Endothelial cell (in vitro differentiated cells): ENCODE results near the gene GNB5. TPM values are rescaled to one million over a fixed set of nuclear protein-coding genes. Genes with fewer than 3 reads are reported as not detected.

Experiments used
- DNase-seq: peaks from one replicate; pipeline ENCODE4 v3.0.0; 2021; ENCODE audit warnings: low spot score
- H3K27ac Mint-ChIP-seq: one replicate; pipeline ENCODE4 v1.8.0; 2021; ENCODE audit warnings: mixed read lengths, inconsistent platforms; ENCODE audit not compliant: unreplicated experiment
- H3K27me3 Mint-ChIP-seq: one replicate; pipeline ENCODE4 v1.8.0; 2021; ENCODE audit warnings: mild to moderate bottlenecking, moderate library complexity, mixed read lengths, inconsistent platforms; ENCODE audit not compliant: unreplicated experiment
- H3K36me3 Mint-ChIP-seq: one replicate; pipeline ENCODE4 v1.8.0; 2021; ENCODE audit warnings: mild to moderate bottlenecking, low read depth, mixed read lengths, inconsistent platforms; ENCODE audit not compliant: unreplicated experiment
- H3K4me1 Mint-ChIP-seq: one replicate; pipeline ENCODE4 v1.8.0; 2021; ENCODE audit warnings: mild to moderate bottlenecking, mixed read lengths, inconsistent platforms; ENCODE audit not compliant: unreplicated experiment
- H3K4me3 Mint-ChIP-seq: one replicate; pipeline ENCODE4 v1.8.0; 2021; ENCODE audit warnings: mild to moderate bottlenecking, mixed read lengths, inconsistent platforms; ENCODE audit not compliant: unreplicated experiment
- H3K9me3 Mint-ChIP-seq: one replicate; pipeline ENCODE4 v1.8.0; 2021; ENCODE audit warnings: mixed read lengths, inconsistent platforms; ENCODE audit not compliant: unreplicated experiment
- total RNA-seq: library from RNA; stranded (reverse); fragmentation: NEBNext Ultra II Directional; extraction: Animal tissue kit (Norgen Biotek cat#: 25700); gene quantifications from one replicate; pipeline ENCODE4 v1.2.1, GENCODE V29; 2021; ENCODE audit not compliant: unreplicated experiment
- TF ChIP-seq, protein P1 (sequence below): fragments of 200-600 bp; sonication (generic); IDR thresholded peaks from one replicate; pipeline ENCODE4 v1.5.0; 2021; ENCODE audit warnings: antibody characterized with exemption; ENCODE audit not compliant: unreplicated experiment

GNB5 gene
- total RNA-seq, 1 donor from 2014 or later: 11.7 TPM

DNA sequence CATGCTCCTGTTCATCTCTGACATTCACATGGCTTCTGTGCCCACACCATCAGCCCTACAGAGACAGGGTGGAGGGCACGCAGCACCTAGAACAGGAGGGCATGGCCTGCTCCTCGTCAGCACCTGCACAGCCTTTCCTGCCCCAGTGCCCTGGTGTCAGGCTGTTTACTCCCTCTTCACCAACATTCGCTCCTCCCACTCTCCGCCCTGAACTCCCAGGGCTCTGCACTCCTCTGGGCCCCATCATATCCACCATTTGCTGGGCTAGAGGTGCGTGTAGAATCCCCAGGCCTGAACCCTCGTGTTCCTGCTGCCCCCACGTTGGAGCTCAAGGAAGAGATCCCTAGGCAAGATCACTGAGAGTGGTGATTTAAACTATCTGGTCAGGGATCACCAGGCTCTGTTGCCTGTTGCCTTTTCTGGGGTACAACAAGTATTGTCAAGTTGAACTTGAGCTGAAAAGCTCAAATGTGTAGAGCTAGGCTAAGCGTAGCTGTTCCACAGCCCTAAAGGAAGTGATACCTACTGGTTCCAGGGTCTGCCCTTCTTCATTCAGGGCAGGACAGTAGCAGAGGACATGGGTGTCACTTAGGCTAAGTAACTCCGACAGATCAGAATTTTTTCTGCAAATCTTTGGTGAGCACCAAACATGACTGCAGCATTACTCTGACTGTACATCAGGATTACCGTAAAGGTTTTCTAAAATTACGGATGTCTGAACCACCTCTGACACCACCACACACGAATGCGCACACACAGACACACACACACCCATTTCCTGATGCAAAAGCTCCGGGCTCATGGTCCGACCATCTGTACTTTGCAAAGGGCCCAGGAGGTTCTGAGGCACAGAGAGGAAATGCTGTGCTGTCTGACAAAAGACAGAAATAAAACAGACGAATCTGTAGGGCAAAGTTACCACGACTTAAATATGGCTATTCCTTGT is 43.7 kb upstream of the GNB5 start:
- no peak for DNase-seq
- Mint-ChIP-seq H3K4me1 (peaks cover 8% of the 10 kb centered on the region), H3K9me3 (no peaks in the 10 kb centered on the region), H3K4me3 (no peak overlapping the region), H3K27me3 (peaks cover 3% of the 10 kb centered on the region), H3K36me3 (peaks cover 20% of the 10 kb centered on the region), H3K27ac (no peak overlapping the region)
- TF ChIP-seq, protein P1, sequence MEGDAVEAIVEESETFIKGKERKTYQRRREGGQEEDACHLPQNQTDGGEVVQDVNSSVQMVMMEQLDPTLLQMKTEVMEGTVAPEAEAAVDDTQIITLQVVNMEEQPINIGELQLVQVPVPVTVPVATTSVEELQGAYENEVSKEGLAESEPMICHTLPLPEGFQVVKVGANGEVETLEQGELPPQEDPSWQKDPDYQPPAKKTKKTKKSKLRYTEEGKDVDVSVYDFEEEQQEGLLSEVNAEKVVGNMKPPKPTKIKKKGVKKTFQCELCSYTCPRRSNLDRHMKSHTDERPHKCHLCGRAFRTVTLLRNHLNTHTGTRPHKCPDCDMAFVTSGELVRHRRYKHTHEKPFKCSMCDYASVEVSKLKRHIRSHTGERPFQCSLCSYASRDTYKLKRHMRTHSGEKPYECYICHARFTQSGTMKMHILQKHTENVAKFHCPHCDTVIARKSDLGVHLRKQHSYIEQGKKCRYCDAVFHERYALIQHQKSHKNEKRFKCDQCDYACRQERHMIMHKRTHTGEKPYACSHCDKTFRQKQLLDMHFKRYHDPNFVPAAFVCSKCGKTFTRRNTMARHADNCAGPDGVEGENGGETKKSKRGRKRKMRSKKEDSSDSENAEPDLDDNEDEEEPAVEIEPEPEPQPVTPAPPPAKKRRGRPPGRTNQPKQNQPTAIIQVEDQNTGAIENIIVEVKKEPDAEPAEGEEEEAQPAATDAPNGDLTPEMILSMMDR: no peak

DNA sequence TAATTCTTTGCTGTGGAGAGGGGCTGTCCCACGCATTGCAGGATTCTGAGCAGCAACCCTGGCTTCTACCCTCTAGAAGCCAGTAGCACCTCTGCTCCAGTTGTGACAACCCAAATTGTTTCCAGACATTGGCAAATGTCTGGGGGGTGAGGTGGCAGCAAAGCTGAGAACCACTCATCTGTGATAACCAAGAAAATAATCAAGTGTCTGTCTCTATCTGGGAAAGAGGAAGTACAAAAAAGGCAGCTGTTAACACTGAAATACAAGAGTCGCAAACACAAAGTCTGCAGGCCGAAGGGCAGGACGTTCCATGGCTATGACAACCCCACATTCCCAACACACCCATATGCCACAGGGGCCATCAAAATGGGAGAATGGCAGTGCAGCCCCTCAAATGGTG is 42.2 kb upstream of the GNB5 start:
- H3K27me3 Mint-ChIP-seq: peaks cover 3% of the 10 kb centered on the region
- TF ChIP-seq, protein P1: no peak
- H3K4me3 Mint-ChIP-seq: no peak overlapping the region
- no peak for DNase-seq
- H3K9me3 Mint-ChIP-seq: no peaks in the 10 kb centered on the region
- peaks cover 20% of the 10 kb centered on the region for H3K36me3 Mint-ChIP-seq
- H3K27ac Mint-ChIP-seq: no peak overlapping the region
- peaks cover 8% of the 10 kb centered on the region for H3K4me1 Mint-ChIP-seq

DNA sequence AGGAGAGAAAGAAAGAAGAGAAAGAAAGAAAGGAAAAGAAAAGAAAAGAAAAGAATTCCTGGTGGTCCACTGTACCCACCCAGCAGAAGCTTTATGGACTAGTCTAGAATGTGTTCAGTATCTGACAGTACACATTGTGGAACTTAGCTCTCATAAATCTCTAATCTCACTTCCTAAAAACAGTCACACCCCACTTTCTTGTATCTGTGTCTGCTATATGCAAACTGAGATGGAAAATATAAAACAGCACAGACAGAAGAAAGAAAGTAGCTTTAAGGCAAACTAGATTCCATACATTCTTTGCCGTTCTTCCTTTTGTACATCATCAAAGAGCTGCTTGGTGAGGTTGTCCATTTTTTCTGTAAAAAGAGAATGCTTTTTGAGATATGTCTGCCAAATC is 41.1 kb upstream of the GNB5 start:
- H3K36me3 Mint-ChIP-seq: peaks cover 20% of the 10 kb centered on the region

DNA sequence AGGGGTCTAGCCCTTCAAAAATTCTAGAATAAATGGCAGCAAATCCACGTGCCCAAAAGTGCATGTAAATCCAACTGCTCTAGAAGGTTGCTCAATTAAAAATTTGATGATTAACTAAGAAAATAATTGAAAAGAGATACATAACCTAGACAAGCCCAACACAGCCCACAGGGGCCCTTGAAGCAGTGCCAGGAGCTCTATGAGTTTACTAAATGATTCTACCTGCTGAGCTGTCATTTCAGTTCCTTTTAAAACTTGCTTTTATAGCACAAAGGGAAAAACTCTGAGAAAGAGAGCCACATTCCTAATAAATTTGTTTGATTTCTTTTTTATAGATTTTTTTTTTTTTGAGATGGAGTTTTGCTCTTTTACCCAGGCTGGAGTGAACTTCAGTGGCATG is 38.9 kb upstream of the GNB5 start:
- Mint-ChIP-seq H3K36me3 (peaks cover 19% of the 10 kb centered on the region), H3K4me1 (peaks cover 8% of the 10 kb centered on the region), H3K9me3 (no peaks in the 10 kb centered on the region), H3K27ac (no peak overlapping the region), H3K27me3 (no peaks in the 10 kb centered on the region), H3K4me3 (no peak overlapping the region)
- DNase-seq: no peak
- TF ChIP-seq, protein P1: no peak

More for the DNA sequence above, 41.1 kb upstream of the GNB5 start:
- DNase-seq: no peak
- no peak overlapping the region for H3K4me3 Mint-ChIP-seq
- TF ChIP-seq, protein P1: no peak
- no peaks in the 10 kb centered on the region for H3K9me3 Mint-ChIP-seq
- H3K27ac Mint-ChIP-seq: no peak overlapping the region
- peaks cover 8% of the 10 kb centered on the region for H3K4me1 Mint-ChIP-seq
- peaks cover 3% of the 10 kb centered on the region for H3K27me3 Mint-ChIP-seq

DNA sequence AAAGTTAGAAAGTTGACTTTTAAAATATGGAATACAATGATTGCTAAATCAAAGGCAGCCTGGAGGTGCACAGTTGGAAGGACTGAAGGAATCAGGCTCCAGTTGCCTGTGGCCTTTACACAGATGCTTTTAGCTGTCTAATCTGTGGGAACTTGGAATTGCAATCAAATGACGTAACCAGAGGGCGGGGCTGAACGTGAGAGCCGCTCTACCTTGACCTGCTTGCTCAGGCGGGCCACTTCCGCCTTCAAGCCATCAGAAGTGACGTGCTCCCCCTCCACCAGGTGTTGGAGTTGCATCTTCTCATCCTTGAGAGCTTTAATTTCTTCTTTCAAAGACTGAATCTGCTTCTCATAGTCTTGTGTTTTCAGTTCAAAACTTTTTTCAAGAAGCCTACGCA is 37.7 kb upstream of the GNB5 start:
- H3K9me3 Mint-ChIP-seq: no peaks in the 10 kb centered on the region
- no peak for DNase-seq
- no peaks in the 10 kb centered on the region for H3K27me3 Mint-ChIP-seq
- TF ChIP-seq, protein P1: no peak
- no peak overlapping the region for H3K27ac Mint-ChIP-seq
- no peak overlapping the region for H3K4me3 Mint-ChIP-seq
- peaks cover 8% of the 10 kb centered on the region for H3K4me1 Mint-ChIP-seq
- peaks cover 18% of the 10 kb centered on the region for H3K36me3 Mint-ChIP-seq
